ENCODE measurements around the gene ICAM4.

DNA sequence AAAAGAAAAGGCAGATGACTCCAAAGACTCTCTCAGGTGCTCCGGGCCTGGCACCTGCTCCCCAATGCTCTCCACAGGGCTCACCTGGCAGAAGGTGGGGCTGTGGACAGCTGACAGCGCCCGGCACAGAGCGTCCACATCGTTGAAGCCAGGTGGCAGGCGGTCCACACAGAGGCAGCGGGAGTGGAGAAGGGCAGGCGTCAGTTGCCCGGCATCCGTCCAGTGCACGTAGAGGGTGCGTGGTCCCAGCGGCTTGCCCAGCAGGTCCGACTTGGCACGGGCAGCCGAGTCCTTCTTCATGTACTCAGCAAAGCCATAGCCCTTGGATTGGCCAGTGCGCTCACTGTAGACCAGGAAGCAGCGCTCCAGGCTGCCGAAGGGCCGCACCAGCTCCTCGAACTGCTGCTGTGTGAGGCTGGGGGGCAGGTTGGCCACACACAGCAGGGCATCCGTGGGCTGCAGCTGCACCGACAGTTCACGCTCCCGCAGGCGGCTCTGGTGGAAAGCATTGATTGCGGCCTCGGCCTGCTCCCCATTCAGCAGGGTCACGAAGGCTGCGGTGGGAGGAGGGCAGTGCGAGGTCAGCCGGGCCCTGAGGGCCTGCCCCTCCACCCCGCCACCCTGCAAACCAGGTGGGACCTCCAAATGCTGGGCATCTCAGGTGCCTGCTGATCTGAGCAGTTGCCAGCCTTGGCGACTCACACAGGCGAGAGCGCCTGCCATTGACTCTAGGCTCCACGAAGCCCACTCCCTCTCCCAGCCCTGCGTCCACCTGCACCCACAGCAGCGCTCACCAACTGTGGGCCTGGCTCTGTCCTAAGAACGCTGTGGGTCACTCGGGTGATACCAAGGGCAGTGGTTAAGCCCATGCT, 42.0 kb downstream of the ICAM4 start:
- TF ChIP-seq CTCF (conservative IDR thresholded peaks at IDR 0.05) (no peak), EZH2 (IDR thresholded peaks at IDR 0.05; ENCODE audit: low read depth) (no peak)
